GM18909 (cell line): ENCODE data around the gene TPRG1L.

Experiments
- ATAC-seq: cut with Tn5 transposase; IDR thresholded peaks from one replicate; pipeline ENCODE4 v1.9.1; 2021; ENCODE audit warnings: mild to moderate bottlenecking; ENCODE audit not compliant: unreplicated experiment, poor library complexity

TPRG1L gene

GRCh38 chr1:3656450-3657095, 31.8 kb downstream of the TPRG1L start:
- peak; percentile 72 for ATAC-seq

- ATAC-seq: no peak
These were observed 32.3 kb downstream of the TPRG1L start for GRCh38 chr1:3657096-3657475.

- no peak for ATAC-seq
These were observed 32.9 kb downstream of the TPRG1L start for GRCh38 chr1:3657578-3658230.

- no peak for ATAC-seq
These were observed 33.4 kb downstream of the TPRG1L start for GRCh38 chr1:3658231-3658615.

- ATAC-seq: no peak
These were observed 34.3 kb downstream of the TPRG1L start for GRCh38 chr1:3659093-3659492.

GRCh38 chr1:3660704-3661103, 35.9 kb downstream of the TPRG1L start:
- no peak for ATAC-seq

GRCh38 chr1:3661631-3662030, 36.8 kb downstream of the TPRG1L start:
- ATAC-seq: no peak

- no peak for ATAC-seq
These were observed 37.4 kb downstream of the TPRG1L start for GRCh38 chr1:3662080-3662671.

- ATAC-seq: no peak
These were observed 39.3 kb downstream of the TPRG1L start for GRCh38 chr1:3663999-3664699.

- no peak for ATAC-seq
These were observed 40.0 kb downstream of the TPRG1L start for GRCh38 chr1:3664700-3665375.

GRCh38 chr1:3668148-3668547, 43.3 kb downstream of the TPRG1L start:
- no peak for ATAC-seq

GRCh38 chr1:3668585-3669300, 43.9 kb downstream of the TPRG1L start:
- ATAC-seq: no peak

- ATAC-seq: no peak
These were observed 44.6 kb downstream of the TPRG1L start for GRCh38 chr1:3669421-3669821.

GRCh38 chr1:3669971-3670431, 45.2 kb downstream of the TPRG1L start:
- no peak for ATAC-seq

GRCh38 chr1:3670823-3671265, 46.0 kb downstream of the TPRG1L start:
- ATAC-seq: no peak

GRCh38 chr1:3671371-3672180, 46.8 kb downstream of the TPRG1L start:
- ATAC-seq: no peak

- ATAC-seq: no peak
These were observed 47.6 kb downstream of the TPRG1L start for GRCh38 chr1:3672231-3672970.

- ATAC-seq: no peak
These were observed 48.2 kb downstream of the TPRG1L start for GRCh38 chr1:3672971-3673361.
